ENCODE data around the gene CCDC124. TPM values are rescaled to one million over a fixed set of nuclear protein-coding genes. Genes with fewer than 3 reads are reported as not detected.

The CCDC124 gene
- total RNA-seq, 1 experiment from 2014 or later: 165 TPM

DNA sequence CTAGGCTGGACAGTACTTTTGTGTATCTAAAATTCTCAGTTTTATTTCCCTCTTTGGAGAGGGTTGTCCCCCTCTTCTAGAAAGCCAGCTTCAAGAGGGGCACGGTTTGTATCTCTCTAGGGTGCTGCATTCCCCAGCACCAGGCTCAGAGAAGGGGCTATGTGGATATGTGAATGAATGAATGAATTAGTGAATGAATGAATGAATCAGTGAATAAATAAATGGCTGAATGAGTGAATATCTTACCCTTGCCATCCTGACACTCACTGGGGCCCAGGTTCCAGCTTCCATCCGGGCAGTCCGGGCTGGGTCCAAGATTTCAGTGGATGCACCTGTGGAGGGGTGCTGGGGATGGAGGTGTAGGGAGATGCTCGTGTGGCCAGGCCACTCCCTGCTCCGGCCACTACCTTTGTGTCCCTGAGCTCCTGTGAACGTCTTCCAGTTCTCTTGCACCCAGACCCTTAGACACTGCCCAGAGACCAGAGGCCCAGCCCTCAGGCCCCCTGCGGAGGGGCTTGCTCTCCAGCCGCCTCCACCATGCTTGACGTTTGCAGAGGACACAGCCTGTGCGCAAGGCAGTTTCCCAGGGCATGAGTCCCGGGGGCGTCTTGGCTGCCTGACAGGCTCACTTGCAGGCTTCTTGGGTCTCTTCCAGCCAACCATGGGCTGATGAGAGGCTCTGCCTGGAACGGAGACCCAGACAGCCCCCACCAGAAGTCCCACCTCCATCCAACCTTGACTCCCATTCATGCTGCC, 31.3 kb downstream of the CCDC124 start:
- ChIA-PET POLR2A (ENCODE audit: unreplicated experiment) (no interaction called here), CTCF (interaction anchor here (0.5 kb wide), 1 partner anchor 471 kb away, joined by 5 read pairs; no protein-coding TSS in a partner anchor)
- Histone ChIP-seq H3K4me2 (ENCODE audit: low read length) (no peak overlapping the region), H3F3A (ENCODE audit: low read length, unreplicated experiment) (no peaks in the 10 kb centered on the region), H4K20me1 (ENCODE audit: low read length) (no peaks in the 10 kb centered on the region), H3K4me1 (ENCODE audit: insufficient read depth, low read length) (no peaks in the 10 kb centered on the region), H3K9me2 (replicated peaks; ENCODE audit: low read length) (no peaks in the 10 kb centered on the region), H3K27ac (ENCODE audit: low read length) (no peak overlapping the region), H3K9me3 (ENCODE audit: low read length) (no peaks in the 10 kb centered on the region), H2AFZ (ENCODE audit: low read length) (no peak overlapping the region), H3K36me3 (ENCODE audit: low read depth, low read length) (no peaks in the 10 kb centered on the region), H3K27me3 (ENCODE audit: low read length) (no peaks in the 10 kb centered on the region), H3K9ac (ENCODE audit: low read length) (no peak overlapping the region), H3K4me3 (ENCODE audit: low read length) (no peak overlapping the region), H3K79me2 (ENCODE audit: low read length) (no peaks in the 10 kb centered on the region)
- intact Hi-C loops (cut with micrococcal nuclease): no loop called here
- TF ChIP-seq, protein P1, sequence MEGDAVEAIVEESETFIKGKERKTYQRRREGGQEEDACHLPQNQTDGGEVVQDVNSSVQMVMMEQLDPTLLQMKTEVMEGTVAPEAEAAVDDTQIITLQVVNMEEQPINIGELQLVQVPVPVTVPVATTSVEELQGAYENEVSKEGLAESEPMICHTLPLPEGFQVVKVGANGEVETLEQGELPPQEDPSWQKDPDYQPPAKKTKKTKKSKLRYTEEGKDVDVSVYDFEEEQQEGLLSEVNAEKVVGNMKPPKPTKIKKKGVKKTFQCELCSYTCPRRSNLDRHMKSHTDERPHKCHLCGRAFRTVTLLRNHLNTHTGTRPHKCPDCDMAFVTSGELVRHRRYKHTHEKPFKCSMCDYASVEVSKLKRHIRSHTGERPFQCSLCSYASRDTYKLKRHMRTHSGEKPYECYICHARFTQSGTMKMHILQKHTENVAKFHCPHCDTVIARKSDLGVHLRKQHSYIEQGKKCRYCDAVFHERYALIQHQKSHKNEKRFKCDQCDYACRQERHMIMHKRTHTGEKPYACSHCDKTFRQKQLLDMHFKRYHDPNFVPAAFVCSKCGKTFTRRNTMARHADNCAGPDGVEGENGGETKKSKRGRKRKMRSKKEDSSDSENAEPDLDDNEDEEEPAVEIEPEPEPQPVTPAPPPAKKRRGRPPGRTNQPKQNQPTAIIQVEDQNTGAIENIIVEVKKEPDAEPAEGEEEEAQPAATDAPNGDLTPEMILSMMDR (conservative IDR thresholded peaks at IDR 0.05; ENCODE audit: low read depth, low read length): no peak
- TF ChIP-seq EZH2phosphoT487 (IDR thresholded peaks at IDR 0.05; ENCODE audit: borderline replicate concordance, low read length) (no peak), EZH2 (IDR thresholded peaks at IDR 0.05; ENCODE audit: low read length, unreplicated experiment) (no peak)
- no peak for ATAC-seq
- BruUV-seq (replicated peaks): no TSS peak
- DNase-seq: no peak

DNA sequence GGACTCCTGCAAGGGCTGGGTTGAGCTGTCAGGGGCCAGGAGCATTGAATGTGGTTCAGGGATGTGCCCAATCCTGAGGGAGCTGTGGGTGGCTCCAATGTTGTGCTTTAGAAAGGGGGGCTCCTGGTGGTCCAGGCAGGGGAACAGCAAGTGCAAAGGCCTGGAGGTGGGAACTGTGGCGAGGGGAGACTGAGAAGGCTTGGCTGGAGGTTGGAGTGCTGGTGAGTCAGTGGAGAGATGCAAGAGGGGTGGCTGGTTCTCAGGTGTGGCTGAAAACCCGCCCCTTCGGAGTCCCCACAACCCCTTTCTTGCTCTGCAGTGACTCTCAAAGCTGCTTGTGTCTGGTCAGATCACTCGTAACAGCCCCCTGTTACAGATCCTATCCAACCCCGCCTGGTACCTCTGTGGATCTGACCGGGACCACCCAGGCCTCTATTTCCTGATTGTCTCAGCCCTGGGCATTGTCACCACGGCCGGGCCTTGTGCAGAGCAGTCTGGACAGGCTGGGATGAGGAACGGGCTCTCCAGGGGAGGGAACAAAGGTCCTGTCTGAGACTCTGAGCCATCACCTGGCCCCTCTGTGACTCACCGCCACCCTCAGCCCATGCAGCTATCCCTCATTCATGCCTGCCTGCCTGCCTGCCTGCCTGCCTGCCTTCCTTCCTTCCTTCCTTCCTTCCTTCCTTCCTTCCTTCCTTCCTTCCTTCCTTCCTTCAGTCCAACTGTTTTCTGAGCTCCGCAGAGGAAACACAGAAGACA, 32.7 kb downstream of the CCDC124 start:
- TF ChIP-seq EZH2phosphoT487 (IDR thresholded peaks at IDR 0.05; ENCODE audit: borderline replicate concordance, low read length): no peak
- TF ChIP-seq, protein P1 (conservative IDR thresholded peaks at IDR 0.05; ENCODE audit: low read depth, low read length): no peak
- TF ChIP-seq EZH2 (IDR thresholded peaks at IDR 0.05; ENCODE audit: low read length, unreplicated experiment): no peak
- no peak for DNase-seq
- Histone ChIP-seq H3K27me3 (ENCODE audit: low read length) (no peaks in the 10 kb centered on the region), H3K79me2 (ENCODE audit: low read length) (no peaks in the 10 kb centered on the region), H2AFZ (ENCODE audit: low read length) (no peak overlapping the region), H3K9me3 (ENCODE audit: low read length) (no peaks in the 10 kb centered on the region), H3K9me2 (replicated peaks; ENCODE audit: low read length) (no peaks in the 10 kb centered on the region), H3K4me2 (ENCODE audit: low read length) (no peak overlapping the region), H4K20me1 (ENCODE audit: low read length) (no peaks in the 10 kb centered on the region), H3K9ac (ENCODE audit: low read length) (no peak overlapping the region), H3K27ac (ENCODE audit: low read length) (no peak overlapping the region), H3K4me1 (ENCODE audit: insufficient read depth, low read length) (no peaks in the 10 kb centered on the region), H3K36me3 (ENCODE audit: low read depth, low read length) (no peaks in the 10 kb centered on the region), H3F3A (ENCODE audit: low read length, unreplicated experiment) (no peaks in the 10 kb centered on the region), H3K4me3 (ENCODE audit: low read length) (no peak overlapping the region)
- ChIA-PET CTCF (no interaction called here), POLR2A (ENCODE audit: unreplicated experiment) (no interaction called here)
- ATAC-seq: peak; percentile 58
- BruUV-seq (replicated peaks): no TSS peak
- intact Hi-C loops (cut with micrococcal nuclease): no loop called here

DNA sequence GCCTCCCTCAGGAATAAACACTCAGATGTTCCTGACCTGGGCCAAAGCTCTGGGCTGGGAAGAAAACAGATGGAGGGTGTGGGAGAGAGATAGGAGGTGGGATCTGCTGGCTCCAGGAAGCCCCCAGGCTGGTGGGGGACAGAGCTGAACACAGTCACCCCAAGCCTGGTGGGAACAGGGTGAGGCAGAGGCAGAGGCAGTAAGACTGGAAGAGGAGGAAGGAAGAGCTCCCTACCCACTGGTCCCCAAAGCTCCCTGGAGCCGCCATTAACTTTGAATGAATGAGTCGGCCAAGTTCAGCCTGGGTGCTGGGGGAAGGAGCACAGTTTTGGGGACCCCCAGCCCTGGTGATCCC, 33.3 kb downstream of the CCDC124 start:
- no peaks in the 10 kb centered on the region for H3K9me3 ChIP-seq (ENCODE audit: low read length)
- ChIA-PET CTCF (no interaction called here), POLR2A (ENCODE audit: unreplicated experiment) (no interaction called here)
- H3K27ac ChIP-seq (ENCODE audit: low read length): no peak overlapping the region
- ATAC-seq (no peak), DNase-seq (no peak)
- no TSS peak for BruUV-seq (replicated peaks)
- H3K9ac ChIP-seq (ENCODE audit: low read length): no peak overlapping the region
- no peaks in the 10 kb centered on the region for H3K9me2 ChIP-seq (replicated peaks; ENCODE audit: low read length)
- H3K27me3 ChIP-seq (ENCODE audit: low read length): no peaks in the 10 kb centered on the region
- TF ChIP-seq, protein P1 (conservative IDR thresholded peaks at IDR 0.05; ENCODE audit: low read depth, low read length): no peak
- no peak for TF ChIP-seq EZH2phosphoT487 (IDR thresholded peaks at IDR 0.05; ENCODE audit: borderline replicate concordance, low read length)
- no peak for TF ChIP-seq EZH2 (IDR thresholded peaks at IDR 0.05; ENCODE audit: low read length, unreplicated experiment)
- no peaks in the 10 kb centered on the region for H3F3A ChIP-seq (ENCODE audit: low read length, unreplicated experiment)
- no peak overlapping the region for H3K4me3 ChIP-seq (ENCODE audit: low read length)
- H3K36me3 ChIP-seq (ENCODE audit: low read depth, low read length): no peaks in the 10 kb centered on the region
- H2AFZ ChIP-seq (ENCODE audit: low read length): no peak overlapping the region
- H4K20me1 ChIP-seq (ENCODE audit: low read length): no peaks in the 10 kb centered on the region
- H3K4me1 ChIP-seq (ENCODE audit: insufficient read depth, low read length): no peaks in the 10 kb centered on the region
- no peak overlapping the region for H3K4me2 ChIP-seq (ENCODE audit: low read length)
- intact Hi-C loops (cut with micrococcal nuclease): no loop called here
- no peaks in the 10 kb centered on the region for H3K79me2 ChIP-seq (ENCODE audit: low read length)

Measured in PC-3 (cell line).